Naive thymus-derived CD4-positive, alpha-beta T cell (primary cell): ENCODE results near the gene CTBS. TPM values are rescaled to one million over a fixed set of nuclear protein-coding genes. Genes with fewer than 3 reads are reported as not detected.

Source experiments
- ATAC-seq: fragments of 150-1000 bp; cut with Tn5 transposase; 2 replicates; pipeline ENCODE4 v1.10.0; 2021; ENCODE audit warnings: mild to moderate bottlenecking, moderate library complexity
- CTCF ChIA-PET: fragments of 350-600 bp; sonication (Branson Sonifier 250); formaldehyde crosslinking; loops from one replicate; lab custom pipeline; 2021; ENCODE audit warnings: antibody characterized with exemption; lab: Charles Lee
- POLR2A ChIA-PET: fragments of 350-600 bp; sonication (Branson Sonifier 250); formaldehyde crosslinking; loops from one replicate; lab custom pipeline; 2021; ENCODE audit warnings: antibody characterized with exemption, inconsistent platforms; lab: Charles Lee
- DNase-seq, 9 donors: peaks; one replicate each; pipeline versions ENCODE4 v3.0.0 to v3.0.0-alpha.2; 2020 to 2022; ENCODE audit warnings: mixed read lengths in 1 of 9
- H3K27ac ChIP-seq: one replicate; pipeline ENCODE4 v1.7.0; 2013; ENCODE audit warnings: mild to moderate bottlenecking, low read depth, low read length, moderate library complexity
- H3K27me3 ChIP-seq, 2 donors: one replicate each; pipeline ENCODE4 v1.7.0; 2013; ENCODE audit warnings: low read length in 2 of 2, mild to moderate bottlenecking in 2 of 2, moderate library complexity in 2 of 2; ENCODE audit not compliant: control insufficient read depth in 2 of 2, insufficient read depth in 2 of 2
- H3K36me3 ChIP-seq, 3 experiments: 1 replicate in 2 of 3; 2 replicates in 1 of 3; pipeline ENCODE4 v1.7.0; 2013; ENCODE audit warnings: low read length in 3 of 3, mild to moderate bottlenecking in 3 of 3, moderate library complexity in 1 of 3; ENCODE audit not compliant: insufficient read depth in 3 of 3, control insufficient read depth in 2 of 3
- H3K4me1 ChIP-seq, 2 donors: one replicate each; pipeline ENCODE4 v1.7.0; 2013; ENCODE audit warnings: low read length in 2 of 2, mild to moderate bottlenecking in 2 of 2, moderate library complexity in 1 of 2; ENCODE audit not compliant: control insufficient read depth in 2 of 2, insufficient read depth in 2 of 2
- H3K4me3 ChIP-seq: 2 replicates; pipeline ENCODE4 v1.7.0; 2013; ENCODE audit warnings: mild to moderate bottlenecking, low read length
- H3K9me3 ChIP-seq, 3 experiments: 1 replicate in 2 of 3; 2 replicates in 1 of 3; pipeline ENCODE4 v1.7.0; 2013; ENCODE audit warnings: low read length in 3 of 3; ENCODE audit not compliant: control insufficient read depth in 2 of 3
- H3K27ac Mint-ChIP-seq, 9 donors: one replicate each; pipeline ENCODE4 v1.8.0; 2020 to 2022; ENCODE audit warnings: mixed read lengths in 9 of 9, mild to moderate bottlenecking in 8 of 9, moderate library complexity in 5 of 9, inconsistent platforms in 2 of 9
- H3K27me3 Mint-ChIP-seq, 5 donors: one replicate each; pipeline ENCODE4 v1.8.0; 2021 to 2022; ENCODE audit warnings: mixed read lengths in 5 of 5, mild to moderate bottlenecking in 1 of 5
- H3K36me3 Mint-ChIP-seq, 5 donors: one replicate each; pipeline ENCODE4 v1.8.0; 2020 to 2022; ENCODE audit warnings: mixed read lengths in 5 of 5, mild to moderate bottlenecking in 3 of 5, inconsistent platforms in 1 of 5
- H3K4me1 Mint-ChIP-seq, 7 donors: one replicate each; pipeline ENCODE4 v1.8.0; 2020 to 2022; ENCODE audit warnings: mixed read lengths in 7 of 7, mild to moderate bottlenecking in 3 of 7, inconsistent platforms in 1 of 7
- H3K4me3 Mint-ChIP-seq, 10 donors: one replicate each; pipeline ENCODE4 v1.8.0; 2020 to 2022; ENCODE audit warnings: mild to moderate bottlenecking in 10 of 10, mixed read lengths in 10 of 10, moderate library complexity in 6 of 10, inconsistent platforms in 2 of 10
- H3K9me3 Mint-ChIP-seq, 11 donors: one replicate each; pipeline ENCODE4 v1.8.0; 2020 to 2022; ENCODE audit warnings: mixed read lengths in 11 of 11, mild to moderate bottlenecking in 4 of 11, inconsistent platforms in 1 of 11, moderate library complexity in 1 of 11
- intact Hi-C, 2 donors: fragments of 100-400 bp; cut with micrococcal nuclease; formaldehyde crosslinking; loops; one replicate each; pipeline ENCODE4 v1.15.1; 2023
- polyA plus RNA-seq, 2 donors: library from polyadenylated mRNA; unstranded; fragments of 300-500 nt; fragmentation: Illumina TruSeq; gene quantifications; one replicate each; pipeline ENCODE4 v1.2.3, GENCODE V29; 2021
- total RNA-seq, 6 experiments: library from RNA in 5 of 6; stranded (reverse) in 5 of 6; gene quantifications; 1 replicate in 5 of 6; 2 replicates in 1 of 6; pipeline ENCODE4 v1.2.3 and lab custom pipeline; 2021 to 2026

Gene CTBS
- total and polyA plus RNA-seq, 7 experiments from 2014 or later = 13.9 to 26.2 (median 19.0) TPM

- Histone ChIP-seq H3K9me3 (no peaks in the 10 kb centered on the region), H3K4me3 (no peak overlapping the region), H3K4me1 (no peaks in the 10 kb centered on the region), H3K27me3 (no peaks in the 10 kb centered on the region), H3K27ac (no peak overlapping the region), H3K36me3 (peaks cover 0 to 4% (median 0%) of the 10 kb centered on the region in 3 experiments)
- intact Hi-C loops = loop anchor here in 1 of 2 donors (5.0 kb wide), 1 partner anchor 34 kb away; the partner anchor contains the start of gene CTBS
- H3K9me3 Mint-ChIP-seq = no peaks in the 10 kb centered on the region
- H3K27ac Mint-ChIP-seq = peak overlapping the region in 2 of 9 donors; percentile 36 to 43
- peaks cover 0 to 26% (median 0%) of the 10 kb centered on the region in 7 donors for H3K4me1 Mint-ChIP-seq
- peak overlapping the region in 1 of 10 donors; percentile 26 for H3K4me3 Mint-ChIP-seq
- peaks cover 9 to 68% (median 20%) of the 10 kb centered on the region in 5 donors for H3K36me3 Mint-ChIP-seq
- DNase-seq (no peak), ATAC-seq (no peak)
- CTCF ChIA-PET = interaction anchor here (0.6 kb wide), 2 partner anchors 15 to 1139 kb away, joined by 3 read pairs; no protein-coding TSS in a partner anchor
- POLR2A ChIA-PET = interaction anchor here (0.8 kb wide), 1 partner anchor 11 kb away, joined by 3 read pairs; no protein-coding TSS in a partner anchor
- no peaks in the 10 kb centered on the region for H3K27me3 Mint-ChIP-seq
Measured at GRCh38 chr1:84538599-84538998, 35.6 kb downstream of the CTBS start.

GRCh38 chr1:84525779-84526178 lies 48.5 kb downstream of the CTBS start:
- DNase-seq = no peak
- intact Hi-C loops = no loop called here
- no peak for ATAC-seq
- Mint-ChIP-seq H3K4me1 (peaks cover 0 to 3% (median 0%) of the 10 kb centered on the region in 7 donors), H3K36me3 (peaks cover 0 to 34% (median 12%) of the 10 kb centered on the region in 5 donors), H3K27ac (no peak overlapping the region), H3K27me3 (no peaks in the 10 kb centered on the region), H3K4me3 (no peak overlapping the region), H3K9me3 (peaks cover 0 to 5% (median 0%) of the 10 kb centered on the region in 11 donors)
- Histone ChIP-seq H3K36me3 (no peaks in the 10 kb centered on the region), H3K27ac (no peak overlapping the region), H3K27me3 (no peaks in the 10 kb centered on the region), H3K4me3 (no peak overlapping the region), H3K4me1 (no peaks in the 10 kb centered on the region), H3K9me3 (no peaks in the 10 kb centered on the region)
- ChIA-PET CTCF (interaction anchor here (0.7 kb wide), 1 partner anchor 435 kb away, joined by 3 read pairs; no protein-coding TSS in a partner anchor), POLR2A (no interaction called here)

GRCh38 chr1:84524590-84524989 lies 49.6 kb downstream of the CTBS start:
- Histone ChIP-seq H3K27ac (no peak overlapping the region), H3K36me3 (no peaks in the 10 kb centered on the region), H3K9me3 (no peaks in the 10 kb centered on the region), H3K4me3 (no peak overlapping the region), H3K27me3 (no peaks in the 10 kb centered on the region), H3K4me1 (no peaks in the 10 kb centered on the region)
- POLR2A ChIA-PET = interaction anchor here (0.5 kb wide), 1 partner anchor 18 kb away, joined by 4 read pairs; no protein-coding TSS in a partner anchor
- ATAC-seq = no peak
- Mint-ChIP-seq H3K9me3 (peaks cover 0 to 5% (median 0%) of the 10 kb centered on the region in 11 donors), H3K27ac (no peak overlapping the region), H3K4me3 (no peak overlapping the region), H3K27me3 (no peaks in the 10 kb centered on the region), H3K4me1 (peaks cover 0 to 3% (median 0%) of the 10 kb centered on the region in 7 donors), H3K36me3 (peaks cover 0 to 27% (median 9%) of the 10 kb centered on the region in 5 donors)
- DNase-seq = no peak
- intact Hi-C loops = no loop called here
- CTCF ChIA-PET = no interaction called here

- POLR2A ChIA-PET = interaction anchor here (1.3 kb wide), 1 partner anchor 31 kb away, joined by 4 read pairs; no protein-coding TSS in a partner anchor
- H3K4me3 ChIP-seq = no peak overlapping the region
- Mint-ChIP-seq H3K4me3 (no peak overlapping the region), H3K27ac (no peak overlapping the region), H3K4me1 (peaks cover 0 to 16% (median 9%) of the 10 kb centered on the region in 7 donors), H3K36me3 (peaks cover 0 to 22% (median 7%) of the 10 kb centered on the region in 5 donors), H3K27me3 (no peaks in the 10 kb centered on the region), H3K9me3 (peaks cover 0 to 18% (median 0%) of the 10 kb centered on the region in 11 donors)
- peaks cover 0 to 8% of the 10 kb centered on the region in 2 donors for H3K4me1 ChIP-seq
- no peak for DNase-seq
- no peak for ATAC-seq
- no peaks in the 10 kb centered on the region for H3K36me3 ChIP-seq
- no peaks in the 10 kb centered on the region for H3K27me3 ChIP-seq
- no peaks in the 10 kb centered on the region for H3K9me3 ChIP-seq
- CTCF ChIA-PET = no interaction called here
- intact Hi-C loops = no loop called here
- H3K27ac ChIP-seq = no peak overlapping the region
Measured at GRCh38 chr1:84510668-84511067, 63.6 kb downstream of the CTBS start.

GRCh38 chr1:84510165-84510564 lies 64.1 kb downstream of the CTBS start:
- H3K27me3 Mint-ChIP-seq = peaks cover 0 to 2% (median 0%) of the 10 kb centered on the region in 5 donors
- H3K36me3 Mint-ChIP-seq = peaks cover 3 to 22% (median 7%) of the 10 kb centered on the region in 5 donors
- H3K27ac ChIP-seq = no peak overlapping the region
- intact Hi-C loops = no loop called here
- no peak overlapping the region for H3K4me3 Mint-ChIP-seq
- H3K9me3 Mint-ChIP-seq = peaks cover 0 to 22% (median 0%) of the 10 kb centered on the region in 11 donors
- H3K4me1 ChIP-seq = peaks cover 0 to 8% of the 10 kb centered on the region in 2 donors
- ATAC-seq = no peak
- no peak overlapping the region for H3K4me3 ChIP-seq
- H3K27me3 ChIP-seq = no peaks in the 10 kb centered on the region
- H3K9me3 ChIP-seq = no peaks in the 10 kb centered on the region
- peaks cover under 1 to 20% (median 12%) of the 10 kb centered on the region in 7 donors for H3K4me1 Mint-ChIP-seq
- no peaks in the 10 kb centered on the region for H3K36me3 ChIP-seq
- ChIA-PET CTCF (no interaction called here), POLR2A (interaction anchor here (1.3 kb wide), 1 partner anchor 30 kb away, joined by 4 read pairs; no protein-coding TSS in a partner anchor)
- no peak overlapping the region for H3K27ac Mint-ChIP-seq
- DNase-seq = no peak

- Histone ChIP-seq H3K4me3 (no peak overlapping the region), H3K27me3 (no peaks in the 10 kb centered on the region), H3K36me3 (no peaks in the 10 kb centered on the region), H3K27ac (no peak overlapping the region), H3K4me1 (peaks cover 7 to 15% of the 10 kb centered on the region in 2 donors), H3K9me3 (no peaks in the 10 kb centered on the region)
- Mint-ChIP-seq H3K4me3 (no peak overlapping the region), H3K4me1 (peaks cover 11 to 31% (median 23%) of the 10 kb centered on the region in 7 donors), H3K27ac (peak overlapping the region in 1 of 9 donors; percentile 12), H3K36me3 (peaks cover 3 to 22% (median 7%) of the 10 kb centered on the region in 5 donors), H3K27me3 (peaks cover 0 to 2% (median 0%) of the 10 kb centered on the region in 5 donors), H3K9me3 (peaks cover 0 to 22% (median 0%) of the 10 kb centered on the region in 11 donors)
- ATAC-seq (no peak), DNase-seq (no peak)
- intact Hi-C loops = loop anchor here in 1 of 2 donors (5.0 to 10.0 kb wide), 6 partner anchors 33 to 766 kb away; partner anchors contain the start of genes BCL10, MCOLN3 and SYDE2
- ChIA-PET POLR2A (interaction anchor here (0.7 kb wide), 1 partner anchor 735 kb away, joined by 3 read pairs; no protein-coding TSS in a partner anchor), CTCF (interaction anchor here (0.6 kb wide), 1 partner anchor 768 kb away, joined by 3 read pairs; no protein-coding TSS in a partner anchor)
Measured at GRCh38 chr1:84509029-84509428, 65.2 kb downstream of the CTBS start.
